Measurements from ENCODE around the gene PRKCZ.

PRKCZ gene

DNA sequence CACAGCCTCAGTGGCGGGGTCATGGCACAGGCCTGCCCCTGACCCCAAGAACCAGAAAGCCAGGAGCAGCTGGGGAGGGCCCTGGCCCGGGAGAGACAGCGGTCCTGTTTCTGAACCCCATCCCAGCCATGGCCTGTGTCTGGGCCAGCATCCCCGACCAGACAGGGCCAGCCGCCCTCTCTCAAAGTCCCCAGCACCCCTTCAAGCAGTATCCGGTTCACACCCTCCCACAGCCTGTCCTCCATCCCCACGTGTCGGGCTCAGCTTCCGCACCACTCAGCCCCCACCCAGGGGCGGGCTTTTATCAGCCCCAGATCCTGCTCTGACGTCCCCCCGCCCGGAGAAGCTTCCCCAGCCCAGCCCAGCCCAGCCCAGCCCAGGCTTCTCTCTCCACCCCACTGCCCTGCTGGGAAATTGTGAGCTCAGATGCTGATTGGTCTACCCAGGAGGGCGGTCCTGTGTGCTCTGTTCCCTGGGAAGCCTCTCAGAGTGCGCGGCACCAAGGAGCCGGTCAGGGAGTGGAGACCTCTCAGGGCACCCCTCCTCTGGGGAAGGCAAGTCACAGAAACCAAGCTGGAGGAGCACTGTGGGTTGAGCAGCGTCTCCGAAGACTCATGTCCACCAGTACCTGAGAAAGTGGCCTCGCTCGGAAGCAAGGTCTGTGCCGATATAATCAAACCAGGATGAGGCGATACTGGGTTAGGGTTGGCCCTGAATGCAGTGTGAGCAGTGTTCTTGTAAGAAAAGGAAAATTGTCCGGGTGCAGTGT lies 149.0 kb downstream of the PRKCZ start:
- DNase-seq, result peak; percentile 79 to 84

DNA sequence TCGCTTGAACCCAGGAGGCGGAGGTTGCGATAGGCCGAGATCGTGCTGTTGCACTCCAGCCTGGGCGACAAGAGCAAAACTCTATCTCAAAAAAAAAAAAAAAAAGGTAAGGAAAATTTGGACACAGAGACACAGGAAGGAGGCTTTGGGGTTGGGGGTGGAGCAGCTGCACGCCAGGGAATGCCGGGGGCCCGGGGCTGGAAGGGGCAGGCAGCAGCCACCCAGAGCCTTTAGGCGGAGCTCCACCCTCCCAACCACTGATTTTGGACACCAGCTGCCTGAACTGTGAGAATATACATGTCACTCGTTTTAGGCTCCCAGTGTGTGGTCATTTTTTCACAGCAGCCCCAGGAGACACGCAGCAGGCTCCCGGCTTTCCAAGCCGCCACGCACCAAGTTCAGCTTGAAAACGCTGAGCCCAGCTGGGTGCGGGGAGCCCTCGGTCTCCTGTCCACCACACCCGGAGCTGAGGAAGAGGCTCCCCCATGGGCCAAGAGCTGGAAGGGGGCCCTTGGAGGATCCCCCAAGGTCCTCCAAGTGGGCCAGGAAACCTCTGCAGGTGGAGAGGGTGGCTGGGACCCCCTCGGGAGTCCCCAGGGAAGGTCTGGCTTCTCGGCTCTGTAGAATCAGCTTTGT lies 150.2 kb downstream of the PRKCZ start:
- DNase-seq, result no peak

GRCh38 chr1:2201062-2201461 lies 150.9 kb downstream of the PRKCZ start:
- no peak for DNase-seq

DNA sequence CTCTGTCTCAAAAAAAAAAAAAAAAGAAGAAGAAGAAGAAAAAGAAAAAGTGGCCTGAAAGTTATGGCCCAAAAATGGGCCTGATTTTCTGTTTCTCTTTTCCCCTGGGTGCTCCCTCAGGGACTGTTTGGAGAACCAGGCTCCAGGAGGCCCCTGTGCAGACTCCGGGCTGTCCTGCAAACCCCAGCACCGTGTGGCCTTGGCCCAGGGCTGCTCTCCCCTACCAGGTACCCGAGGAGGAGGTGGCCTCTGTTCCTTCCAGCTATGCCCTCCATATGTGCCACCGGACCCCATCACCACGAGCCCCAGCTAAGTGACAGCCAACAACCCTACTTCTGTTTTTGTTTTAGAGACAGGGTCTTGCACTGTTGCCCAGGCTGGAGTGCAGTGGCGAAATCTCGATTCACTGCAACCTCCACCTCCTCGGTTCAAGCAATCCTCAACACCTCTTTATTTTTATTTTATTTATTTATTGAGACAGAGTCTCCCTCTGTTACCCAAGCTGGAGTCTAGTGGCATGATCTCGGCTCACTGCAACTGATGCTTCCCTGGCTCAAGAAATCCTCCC lies 151.9 kb downstream of the PRKCZ start:
- DNase-seq, result no peak

DNA sequence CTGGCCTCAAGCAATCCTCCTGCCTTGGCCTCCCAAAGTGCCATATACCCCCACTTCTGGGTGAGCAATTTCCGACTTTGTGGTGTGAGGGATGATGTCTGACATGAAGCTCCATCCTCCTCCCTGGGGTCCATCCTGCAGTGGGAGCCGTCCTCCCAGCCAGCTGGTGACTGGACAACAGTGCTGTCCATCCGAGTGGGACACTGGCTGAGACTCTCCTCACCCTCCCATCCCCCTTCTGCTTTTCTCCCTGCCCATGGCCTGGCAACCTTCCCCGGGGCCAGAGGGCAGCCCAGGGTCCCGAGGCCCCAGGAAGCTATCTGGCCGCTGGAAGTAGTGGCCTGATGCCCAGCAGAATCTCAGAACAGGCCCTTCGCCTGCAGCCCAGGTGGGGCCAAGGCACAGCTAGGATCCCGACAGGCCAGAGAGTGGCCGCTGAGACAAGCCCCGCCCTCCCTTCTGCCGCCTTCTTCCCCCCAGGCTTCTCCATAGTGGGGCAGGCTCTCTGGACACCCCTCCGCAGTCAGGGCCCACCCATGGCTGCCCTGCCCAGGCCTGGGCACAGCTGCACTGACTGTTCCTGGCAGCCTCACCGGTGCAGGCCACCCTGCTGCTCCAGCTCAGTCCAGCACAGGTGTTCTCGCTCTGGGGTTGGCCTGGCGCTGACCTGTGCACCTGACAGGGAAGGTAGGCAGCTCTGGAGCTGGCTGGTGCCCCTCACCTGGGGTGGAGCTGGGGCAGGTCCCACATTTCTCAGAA lies 152.8 kb downstream of the PRKCZ start:
- DNase-seq, result no peak

DNA sequence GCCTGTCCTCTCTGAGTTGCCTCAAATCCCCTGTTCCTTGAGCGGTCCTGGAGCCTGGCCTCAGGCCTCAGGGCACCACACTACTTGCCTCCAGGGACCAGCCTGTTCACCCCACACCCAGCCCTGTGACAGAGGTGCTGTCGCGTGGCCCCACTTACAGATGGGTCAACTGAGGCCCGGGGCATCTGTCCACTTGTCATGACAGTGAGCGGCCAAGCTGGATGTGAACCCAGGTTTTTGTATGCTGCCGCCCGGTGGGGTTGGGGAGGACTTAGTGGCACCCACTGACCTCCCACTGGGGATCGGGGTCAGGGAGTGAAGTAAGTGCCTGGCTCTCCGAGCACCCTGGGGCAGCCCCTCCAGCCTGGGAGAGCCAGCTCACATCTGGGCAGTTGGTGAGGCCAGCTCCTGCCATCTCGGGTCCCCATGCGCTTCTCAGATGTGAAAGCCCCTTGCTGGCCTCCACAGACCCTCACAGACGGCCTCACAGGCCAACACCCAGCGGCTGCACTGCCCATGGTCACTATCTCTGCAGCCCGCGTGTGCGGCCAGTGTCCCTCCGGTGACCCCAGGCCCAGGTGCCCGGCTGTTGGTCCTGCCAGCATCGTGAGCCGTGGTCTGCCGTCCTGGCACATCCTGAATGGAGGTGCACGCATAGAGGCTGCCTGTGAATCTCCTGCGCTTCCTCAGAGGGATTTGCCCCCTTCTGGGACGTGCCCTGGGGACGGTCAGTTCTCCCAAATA lies 153.6 kb downstream of the PRKCZ start:
- DNase-seq, result no peak

DNA sequence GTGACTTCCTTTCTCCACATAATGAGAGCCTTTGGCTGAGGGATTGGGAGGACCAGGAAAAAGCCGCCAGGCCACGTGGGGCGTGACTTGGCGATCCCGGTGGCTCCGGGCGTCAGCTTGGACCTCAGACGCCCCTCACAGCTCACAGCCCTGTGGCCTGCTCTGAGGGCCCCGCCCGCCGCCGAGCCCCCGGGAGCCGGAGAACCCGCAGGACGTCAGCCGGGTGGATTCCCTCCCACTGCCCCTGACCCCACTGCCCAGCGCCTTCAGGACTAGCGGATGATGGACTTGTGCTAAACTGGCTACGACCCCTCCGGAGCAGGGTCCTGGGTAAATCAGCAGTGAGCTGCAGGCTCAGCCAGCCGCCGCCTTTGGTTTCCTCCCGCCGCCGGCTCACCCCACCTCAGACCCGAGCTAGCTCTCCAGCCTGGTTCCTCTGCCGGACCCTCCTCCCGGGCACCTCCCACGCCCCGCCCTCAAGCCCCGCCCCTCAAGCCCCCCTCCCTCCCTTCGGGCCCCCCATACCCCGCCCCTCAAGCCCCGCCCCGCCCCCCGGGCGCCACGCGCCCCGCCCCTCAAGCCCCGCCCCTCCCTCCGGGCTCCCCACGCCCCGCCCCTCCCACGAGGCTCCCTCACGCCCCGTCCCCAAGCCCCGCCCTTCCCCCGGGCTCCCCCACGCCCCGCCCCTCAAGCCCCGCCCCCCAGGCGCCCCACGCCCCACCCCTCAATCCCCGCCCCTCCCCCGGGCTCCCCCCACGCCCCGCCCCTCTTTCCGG lies 154.4 kb downstream of the PRKCZ start:
- peak in 1 of 2 donors; percentile 45 for DNase-seq

DNA sequence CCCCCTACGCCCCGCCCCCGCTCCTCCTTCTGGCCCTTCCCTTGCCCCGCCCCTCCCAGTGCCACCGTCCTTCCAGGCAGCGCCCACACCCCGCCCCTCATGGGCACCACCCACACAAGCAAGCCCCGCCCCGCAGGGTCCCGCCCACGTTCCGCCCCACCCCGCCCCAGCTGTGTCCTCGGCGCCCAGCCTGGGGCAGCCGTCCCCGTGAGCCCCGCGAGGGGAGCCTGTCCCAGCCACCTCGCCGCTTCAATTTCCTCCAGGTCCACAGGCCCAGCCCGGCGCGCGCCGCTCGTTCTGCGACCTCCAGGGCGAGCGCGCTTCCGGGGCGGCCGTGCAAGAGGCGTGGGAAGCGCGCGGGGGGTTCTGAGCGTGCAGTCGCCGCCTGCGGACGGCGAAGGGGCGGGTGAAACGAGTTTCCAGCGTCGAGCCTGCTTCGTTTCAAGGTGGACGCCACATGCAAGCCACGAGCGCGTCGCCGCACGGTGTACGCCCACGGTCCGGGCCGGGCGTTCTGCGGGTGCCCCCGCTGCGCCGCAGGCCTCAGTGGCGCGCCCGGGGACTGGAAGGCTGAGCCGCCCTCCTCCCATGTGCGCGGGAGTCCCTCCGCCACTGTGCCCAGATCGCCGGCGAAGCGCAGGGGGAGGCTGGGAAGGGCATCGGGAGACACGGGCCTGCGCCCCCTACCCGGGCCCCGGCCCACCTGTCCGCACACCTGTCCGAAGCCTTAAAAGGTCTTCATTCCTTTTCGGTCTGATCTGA lies 155.2 kb downstream of the PRKCZ start:
- peak; percentile 66 to 85 for DNase-seq

DNA sequence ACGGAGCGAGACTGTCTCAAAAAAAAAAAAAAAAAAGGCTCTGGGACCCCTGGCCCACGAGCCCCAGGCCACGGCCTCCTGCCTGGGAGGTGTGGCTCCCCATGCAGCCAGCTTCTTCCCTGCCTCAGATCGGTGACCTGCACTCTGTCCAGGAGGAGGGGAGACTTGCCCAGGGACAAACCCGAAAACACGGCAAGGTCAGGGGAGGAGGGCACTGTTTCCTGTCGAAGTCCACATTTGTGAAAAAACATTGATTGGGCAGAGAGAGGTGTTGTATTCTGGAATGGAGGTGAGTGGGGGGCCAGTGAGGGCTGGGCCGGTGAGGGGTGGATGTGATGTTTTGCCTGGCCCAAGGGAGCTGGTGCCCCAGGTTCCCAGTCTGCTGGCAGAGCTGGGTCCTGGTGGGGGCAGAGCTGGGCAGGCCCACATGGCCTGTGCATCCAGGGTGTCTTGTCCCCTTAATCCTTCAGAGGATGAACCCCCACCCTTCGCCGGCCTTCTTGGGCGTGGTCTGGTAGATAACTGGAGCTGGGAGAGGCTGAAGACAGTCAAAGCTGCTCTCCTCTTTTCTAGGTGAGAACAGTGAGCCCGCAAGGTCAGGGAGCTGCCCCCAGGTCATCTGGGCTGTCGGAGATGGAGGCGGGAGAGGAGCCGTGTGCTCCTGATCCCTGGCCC lies 156.7 kb downstream of the PRKCZ start:
- DNase-seq, result no peak

DNA sequence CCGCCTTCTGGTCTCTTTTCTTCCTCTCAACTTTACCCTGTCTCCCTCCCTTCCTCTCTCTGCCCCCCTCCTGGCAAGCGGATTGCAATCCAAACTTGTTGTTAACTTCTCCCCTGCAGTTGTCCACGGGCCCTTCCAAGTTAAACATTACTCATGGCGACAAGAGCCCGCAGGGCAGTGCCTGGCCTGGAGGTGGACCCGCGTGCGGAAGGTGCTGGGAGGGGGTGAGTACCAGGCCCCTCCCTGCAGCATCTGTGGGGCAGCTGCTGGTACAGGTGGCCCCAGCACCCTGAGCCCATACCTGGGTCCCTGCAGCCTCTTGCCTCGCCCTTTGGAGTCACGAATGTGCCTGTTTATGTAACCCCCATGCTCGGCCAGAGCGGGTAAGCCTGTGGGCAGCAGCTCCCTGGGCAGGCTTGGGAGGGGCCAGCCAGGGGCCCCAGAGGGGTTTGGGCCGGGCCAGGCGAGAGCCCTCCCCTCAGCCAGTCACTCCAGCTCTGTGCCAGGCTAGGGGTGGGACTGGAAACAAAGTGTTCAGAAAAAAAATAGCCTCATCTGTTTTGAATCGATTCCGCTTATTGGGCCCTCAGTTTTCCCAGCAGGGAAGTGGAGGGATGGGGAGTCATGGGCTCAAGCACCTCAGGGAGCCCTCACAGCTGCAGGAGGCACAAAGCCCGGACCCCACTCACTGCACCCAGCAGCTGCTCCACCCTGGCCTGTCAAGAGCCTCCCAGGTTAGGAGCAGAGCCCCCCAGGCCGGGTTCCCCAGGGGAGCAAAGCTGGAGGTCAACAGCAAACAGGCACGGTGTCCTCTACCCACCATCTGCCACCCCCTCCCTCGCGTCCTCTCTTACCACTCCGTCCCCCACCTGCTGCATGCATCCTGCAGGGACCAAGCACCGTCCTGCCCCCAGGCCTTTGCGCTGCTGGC lies 158.4 kb downstream of the PRKCZ start:
- DNase-seq, result no peak

DNA sequence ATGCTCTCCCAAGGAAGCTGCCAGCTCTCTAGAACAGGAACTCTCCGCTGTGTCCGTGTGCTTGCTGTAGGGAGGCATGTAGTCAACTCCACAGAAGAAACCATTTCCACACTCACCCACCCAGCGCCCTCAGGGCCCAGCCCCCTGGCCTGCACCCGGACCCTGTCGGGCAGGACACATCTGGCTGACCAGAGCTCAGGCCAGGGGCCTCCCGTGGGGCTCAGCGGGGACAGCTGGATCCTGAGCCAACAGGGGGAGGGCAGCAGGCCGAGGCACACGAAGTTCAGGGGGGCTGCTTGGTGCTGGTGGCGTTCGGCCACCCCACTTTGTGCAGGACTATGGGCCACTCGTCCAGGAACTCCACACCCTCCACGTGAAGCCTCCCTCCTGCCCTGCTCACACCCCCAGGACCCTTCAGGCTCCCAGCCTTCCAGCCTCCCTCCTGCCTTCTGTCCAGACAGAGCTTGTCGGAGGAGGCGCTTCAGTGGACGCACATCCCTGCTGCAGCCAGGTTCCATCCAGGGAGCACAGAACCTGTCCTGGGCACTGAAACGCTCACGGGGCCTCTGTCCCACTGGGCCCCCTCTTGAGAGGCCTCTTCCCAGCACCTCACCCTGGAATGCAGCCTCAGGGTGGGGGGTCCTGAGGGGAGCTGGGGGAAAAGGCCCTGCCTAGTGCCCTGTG lies 159.3 kb downstream of the PRKCZ start:
- no peak for DNase-seq

GRCh38 chr1:2210084-2210653 lies 160.0 kb downstream of the PRKCZ start:
- no peak for DNase-seq

DNA sequence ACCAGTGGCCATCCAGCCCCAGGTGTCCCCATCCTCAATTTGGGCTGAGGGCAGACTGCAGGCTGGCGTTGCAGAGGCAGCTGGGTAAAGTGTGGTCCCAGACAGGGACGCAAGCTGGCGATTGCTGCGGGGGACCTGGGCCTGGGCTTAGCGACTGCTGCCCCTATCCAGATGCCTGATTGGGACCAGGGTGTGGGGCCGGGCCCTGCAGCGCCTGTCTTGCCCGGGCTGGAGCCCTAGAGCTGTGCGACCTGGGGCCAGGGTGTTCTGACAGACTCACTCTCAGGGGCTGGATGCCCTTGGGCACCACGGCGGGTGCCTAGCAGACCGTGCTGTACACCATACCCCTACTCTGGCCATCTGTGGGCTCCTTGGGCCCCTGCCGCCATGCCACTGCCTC lies 160.6 kb downstream of the PRKCZ start:
- no peak for DNase-seq

DNA sequence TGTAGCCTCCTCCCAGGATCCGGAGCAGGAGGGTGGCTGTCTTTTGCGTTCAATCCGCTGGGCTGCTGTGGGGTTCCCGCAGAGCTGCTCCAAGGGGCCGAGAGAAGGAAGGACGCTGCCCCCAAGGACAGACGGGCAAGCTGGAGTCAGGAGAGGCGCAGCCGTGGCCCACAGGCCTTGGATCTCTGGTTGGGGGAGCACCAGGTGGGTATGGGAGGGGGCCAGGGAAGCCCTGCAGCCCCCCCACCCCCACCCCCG lies 162.0 kb downstream of the PRKCZ start:
- DNase-seq, result no peak

DNA sequence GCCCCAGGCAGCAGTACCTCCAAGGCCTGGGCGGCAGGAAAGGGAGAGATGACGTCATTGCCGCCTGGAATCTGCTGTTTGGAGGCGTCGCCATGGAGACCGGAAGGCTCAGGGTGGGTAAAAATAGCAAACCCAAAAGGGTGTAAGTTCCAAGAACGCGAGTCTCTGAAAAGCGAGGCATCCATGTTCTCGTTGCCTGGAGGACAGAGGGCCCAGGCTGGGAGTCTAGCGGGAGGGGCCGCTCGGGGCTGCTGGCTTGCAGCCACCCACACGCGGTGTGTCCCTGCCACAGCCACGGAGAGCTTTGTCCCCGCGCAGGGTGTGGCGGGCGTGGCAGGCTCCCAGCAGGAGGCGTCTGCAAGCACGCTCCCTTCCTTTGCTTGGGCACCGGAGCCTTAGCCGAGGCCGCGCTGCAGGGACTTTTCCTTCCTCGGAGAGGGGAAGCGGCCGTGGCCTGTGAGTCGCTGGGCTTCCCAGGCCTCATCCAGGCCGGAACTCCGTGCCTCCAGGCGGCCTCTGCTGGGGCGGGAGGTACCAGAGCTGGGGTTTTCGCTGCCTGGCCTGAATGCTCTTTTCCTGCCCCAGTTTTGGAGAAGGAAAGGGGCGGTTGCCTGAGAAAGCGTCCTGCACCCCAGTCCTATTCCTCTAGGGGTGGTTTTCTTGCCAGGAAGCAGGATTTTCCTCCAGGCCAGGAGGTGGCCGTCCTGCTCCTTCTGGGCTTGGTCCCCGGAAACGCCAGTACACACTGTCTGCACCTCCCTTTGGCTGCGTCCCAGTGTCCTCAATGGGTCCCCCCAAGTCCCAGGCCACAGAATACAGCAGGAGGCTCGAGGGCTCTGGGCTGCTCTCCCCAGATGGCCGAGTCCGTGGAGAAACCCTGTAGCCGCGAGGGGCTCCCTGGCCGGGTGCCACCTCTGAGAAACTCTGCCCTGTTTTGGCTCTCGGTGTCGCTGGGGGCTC lies 162.6 kb downstream of the PRKCZ start:
- peak; percentile 80 to 87 for DNase-seq

DNA sequence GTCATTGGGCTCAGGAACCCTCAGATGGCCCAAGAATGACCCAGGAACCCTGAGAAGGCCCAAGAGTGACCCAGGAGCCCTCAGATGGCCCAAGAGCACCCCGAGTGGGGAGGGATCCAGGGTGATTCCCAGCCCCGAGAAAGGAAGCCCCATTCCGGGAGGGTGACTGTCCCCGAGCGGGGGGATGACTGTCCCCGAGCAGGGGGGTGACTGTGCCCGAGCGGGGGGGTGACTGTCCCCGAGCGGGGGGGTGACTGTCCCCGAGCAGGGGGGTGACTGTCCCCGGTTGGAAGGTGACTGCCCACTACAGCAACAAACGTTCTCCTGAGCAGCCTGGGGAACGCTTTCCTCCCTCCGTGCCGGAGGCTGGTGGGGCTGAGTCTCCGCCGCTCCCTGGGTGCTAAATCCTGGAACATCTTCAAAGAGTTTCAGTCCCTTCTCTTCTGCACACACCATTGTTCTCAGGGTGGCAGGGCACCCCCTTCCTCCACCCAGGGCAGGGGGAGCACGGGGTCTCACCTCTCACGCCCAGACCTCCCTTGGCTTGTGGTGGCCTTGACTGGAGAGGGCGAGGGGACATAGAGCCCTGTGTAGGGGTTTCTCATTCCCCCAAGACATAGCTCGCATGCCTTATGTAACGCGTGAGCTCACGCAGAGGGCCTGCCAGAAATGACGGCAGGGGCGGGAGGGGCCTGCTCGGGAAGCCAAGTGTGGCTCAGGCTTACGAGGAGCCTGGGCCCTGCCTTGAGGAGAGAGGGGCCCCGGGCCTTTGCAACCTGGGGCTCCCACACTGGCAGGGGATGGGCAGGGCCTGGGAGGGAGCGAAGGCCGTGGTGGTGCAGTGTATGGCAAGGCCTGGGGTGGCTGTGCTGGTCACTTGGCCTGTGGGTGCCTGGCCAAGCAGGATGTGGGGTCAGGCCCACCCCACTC lies 163.6 kb downstream of the PRKCZ start:
- no peak for DNase-seq

All from inflammatory macrophage treated with lipopolysaccharide for 1 hour (primary cell).